Lower leg skin (tissue), 4 donors: ENCODE results near the gene AP4M1. TPM values are rescaled to one million over a fixed set of nuclear protein-coding genes. Genes with fewer than 3 reads are reported as not detected.

ENCODE experiments used
- DNase-seq, 2 donors: peaks; one replicate each; pipeline ENCODE4 v3.0.0-alpha.2; 2019; ENCODE audit warnings: low spot score in 2 of 2
- H3K4me3 ChIP-seq: fragments of 200-600 bp; sonication (generic); 2 replicates; pipeline ENCODE4 v1.5.1; 2017; ENCODE audit warnings: mild to moderate bottlenecking, low read depth; ENCODE audit not compliant: poor library complexity, severe bottlenecking
- POLR2A ChIP-seq, 2 donors: fragments of 450-650 bp; IDR thresholded peaks; one replicate each; pipeline ENCODE4 v1.6.1; 2016 to 2017; ENCODE audit warnings: antibody characterized with exemption in 2 of 2, mild to moderate bottlenecking in 1 of 2, moderate library complexity in 1 of 2
- WGBS, 2 donors: methylation state at CpG; one replicate each; pipeline ENCODE4 v1.1.5; 2018; 5-methylcytosine and 5-hydroxymethylcytosine counted together
- intact Hi-C: fragments of 100-400 bp; cut with DNase I; formaldehyde crosslinking; loops from one replicate; pipeline ENCODE4 v1.15.0; 2023; ENCODE audit warnings: low total_unique reads
- total RNA-seq, 4 donors: library from RNA; depleted of rRNA; stranded (reverse); fragments of >200 nt; gene quantifications; one replicate each; pipeline ENCODE4 v1.1.0, GENCODE V29; 2016
- TF ChIP-seq, protein P1 (sequence below), 3 donors: fragments of 450-650 bp; IDR thresholded peaks; one replicate each; pipeline ENCODE4 v1.5.1; 2016; ENCODE audit warnings: antibody characterized with exemption in 3 of 3, mild to moderate bottlenecking in 3 of 3, moderate library complexity in 2 of 3

The AP4M1 gene
- total RNA-seq, 4 donors from 2014 or later, result 18.6 to 24.6 (median 21.0) TPM

DNA sequence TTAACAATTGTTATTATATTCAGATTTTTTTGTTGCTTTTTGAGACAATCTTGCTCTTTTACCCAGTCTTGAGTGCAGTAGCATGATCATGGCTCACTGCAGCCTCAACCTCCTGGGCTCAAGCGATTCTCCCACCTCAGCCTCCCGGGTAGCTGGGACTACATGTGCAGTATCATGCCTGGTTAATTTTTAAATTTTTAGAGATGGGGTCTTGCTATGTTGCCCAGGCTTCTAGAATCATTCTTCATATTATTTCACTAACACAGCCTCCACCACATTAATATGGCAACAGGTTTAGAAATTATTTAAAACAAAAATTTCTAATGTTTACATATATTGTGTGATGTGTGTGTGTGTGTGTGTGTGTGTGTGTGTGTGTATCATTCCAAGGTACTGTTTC, 45.8 kb downstream of the AP4M1 start:
- DNase-seq, result no peak
- 93 to 95% methylated on average over 2 of the region's 2 CpGs for WGBS, 2 donors
- H3K4me3 ChIP-seq, result no peak overlapping the region
- no peak for TF ChIP-seq POLR2A (IDR thresholded peaks at IDR 0.05)
- TF ChIP-seq, protein P1, sequence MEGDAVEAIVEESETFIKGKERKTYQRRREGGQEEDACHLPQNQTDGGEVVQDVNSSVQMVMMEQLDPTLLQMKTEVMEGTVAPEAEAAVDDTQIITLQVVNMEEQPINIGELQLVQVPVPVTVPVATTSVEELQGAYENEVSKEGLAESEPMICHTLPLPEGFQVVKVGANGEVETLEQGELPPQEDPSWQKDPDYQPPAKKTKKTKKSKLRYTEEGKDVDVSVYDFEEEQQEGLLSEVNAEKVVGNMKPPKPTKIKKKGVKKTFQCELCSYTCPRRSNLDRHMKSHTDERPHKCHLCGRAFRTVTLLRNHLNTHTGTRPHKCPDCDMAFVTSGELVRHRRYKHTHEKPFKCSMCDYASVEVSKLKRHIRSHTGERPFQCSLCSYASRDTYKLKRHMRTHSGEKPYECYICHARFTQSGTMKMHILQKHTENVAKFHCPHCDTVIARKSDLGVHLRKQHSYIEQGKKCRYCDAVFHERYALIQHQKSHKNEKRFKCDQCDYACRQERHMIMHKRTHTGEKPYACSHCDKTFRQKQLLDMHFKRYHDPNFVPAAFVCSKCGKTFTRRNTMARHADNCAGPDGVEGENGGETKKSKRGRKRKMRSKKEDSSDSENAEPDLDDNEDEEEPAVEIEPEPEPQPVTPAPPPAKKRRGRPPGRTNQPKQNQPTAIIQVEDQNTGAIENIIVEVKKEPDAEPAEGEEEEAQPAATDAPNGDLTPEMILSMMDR (IDR thresholded peaks at IDR 0.05), result no peak
- intact Hi-C loops, result no loop called here

DNA sequence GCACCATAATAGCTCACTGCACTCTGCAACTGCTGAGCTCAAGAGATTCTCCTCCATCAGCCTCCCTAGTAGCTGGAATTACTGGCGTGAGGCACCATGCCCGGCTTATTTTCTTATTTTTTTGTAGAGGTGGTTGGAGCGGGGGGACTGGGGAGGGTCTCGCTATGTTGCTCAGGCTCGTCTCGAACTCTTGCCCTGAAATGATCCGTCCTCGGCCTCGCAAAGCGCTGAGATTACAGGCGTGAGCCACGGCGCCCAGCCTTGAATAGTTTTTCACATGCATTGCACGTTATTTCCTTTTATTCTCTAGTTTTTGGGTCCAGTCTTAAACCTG, 46.7 kb downstream of the AP4M1 start:
- no peak for TF ChIP-seq POLR2A (IDR thresholded peaks at IDR 0.05)
- TF ChIP-seq, protein P1 (IDR thresholded peaks at IDR 0.05), result no peak
- H3K4me3 ChIP-seq, result no peak overlapping the region
- DNase-seq, result no peak
- intact Hi-C loops, result no loop called here
- WGBS, 2 donors, result 9 to 11% methylated on average over 14 of the region's 14 CpGs

DNA sequence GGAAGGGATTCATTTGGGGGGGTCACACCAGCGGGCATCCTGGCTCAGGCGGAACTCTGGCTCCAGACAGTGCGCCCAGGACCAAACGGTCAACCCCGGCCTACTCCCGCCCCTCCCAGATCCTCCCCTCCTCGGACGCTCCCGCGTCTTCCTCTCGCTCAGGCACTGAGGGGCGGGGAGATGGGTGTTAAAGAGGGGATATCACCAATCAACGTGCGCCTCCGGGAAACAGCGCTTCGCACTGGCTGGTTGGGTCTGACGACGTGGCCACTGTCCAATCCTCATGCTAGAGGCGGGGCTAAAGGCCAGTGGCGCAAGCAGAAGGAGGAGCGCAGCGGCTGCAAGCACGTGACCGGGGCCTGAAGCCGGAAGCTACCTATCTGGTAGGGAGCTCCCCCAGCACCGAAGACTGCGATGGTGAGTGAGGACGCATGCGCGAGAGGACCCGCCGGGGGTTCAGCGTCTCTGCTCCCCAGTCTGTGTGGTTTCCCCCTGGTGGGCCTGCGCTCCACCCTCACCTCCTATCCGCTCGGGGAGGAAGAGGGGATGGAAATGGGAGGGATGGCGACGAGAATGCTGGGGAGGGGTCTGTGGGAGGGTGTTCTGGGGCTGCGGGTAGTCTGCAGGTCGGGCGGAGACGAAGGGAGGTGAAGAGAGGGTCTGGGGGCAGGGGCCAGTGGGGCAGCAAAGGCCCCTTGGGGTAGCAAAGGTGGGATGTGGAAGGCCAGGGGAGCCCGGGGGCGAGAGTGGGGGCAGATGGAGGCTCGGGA, 47.3 kb downstream of the AP4M1 start, which contains the start of gene LAMTOR4:
TSS of gene LAMTOR4 (plus strand) at position 360 of the 770 bp plus-strand sequence. CDS start at position 415, 55 bp downstream.
- 1% methylated on average over 45 to 46 of the region's 46 CpGs for WGBS, 2 donors
- intact Hi-C loops, result no loop called here
- peak in 1 of 2 donors; percentile 59 for TF ChIP-seq POLR2A (IDR thresholded peaks at IDR 0.05)
- TF ChIP-seq, protein P1 (IDR thresholded peaks at IDR 0.05), result no peak

DNA sequence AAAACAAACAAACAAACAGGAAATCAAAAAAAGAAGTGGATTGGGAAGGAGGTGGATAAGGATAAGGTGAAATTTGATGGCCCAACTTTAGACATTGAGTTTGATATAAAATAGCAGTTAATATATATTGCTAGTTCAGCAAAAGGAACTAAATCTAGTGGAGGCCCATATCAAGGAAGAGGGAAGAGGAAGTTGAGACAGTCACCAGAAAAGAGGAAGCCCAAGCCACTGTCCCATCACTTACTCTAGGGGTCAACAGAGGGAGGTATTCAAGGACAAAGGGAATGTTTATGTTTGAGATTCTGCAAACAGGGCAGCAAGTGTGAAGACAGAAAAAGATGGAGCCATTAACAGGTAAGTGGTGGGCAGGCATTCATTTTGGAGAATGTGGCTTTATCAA, 51.0 kb downstream of the AP4M1 start:
- intact Hi-C loops, result no loop called here
- no peak for DNase-seq
- no peak for TF ChIP-seq POLR2A (IDR thresholded peaks at IDR 0.05)
- TF ChIP-seq, protein P1 (IDR thresholded peaks at IDR 0.05), result no peak
- no peak overlapping the region for H3K4me3 ChIP-seq

More for the DNA sequence above, 47.3 kb downstream of the AP4M1 start, which contains the start of gene LAMTOR4:
- DNase-seq, result peak; percentile 99 to 100
- peak within 1 kb of the TSS; percentile 93 for H3K4me3 ChIP-seq

DNA sequence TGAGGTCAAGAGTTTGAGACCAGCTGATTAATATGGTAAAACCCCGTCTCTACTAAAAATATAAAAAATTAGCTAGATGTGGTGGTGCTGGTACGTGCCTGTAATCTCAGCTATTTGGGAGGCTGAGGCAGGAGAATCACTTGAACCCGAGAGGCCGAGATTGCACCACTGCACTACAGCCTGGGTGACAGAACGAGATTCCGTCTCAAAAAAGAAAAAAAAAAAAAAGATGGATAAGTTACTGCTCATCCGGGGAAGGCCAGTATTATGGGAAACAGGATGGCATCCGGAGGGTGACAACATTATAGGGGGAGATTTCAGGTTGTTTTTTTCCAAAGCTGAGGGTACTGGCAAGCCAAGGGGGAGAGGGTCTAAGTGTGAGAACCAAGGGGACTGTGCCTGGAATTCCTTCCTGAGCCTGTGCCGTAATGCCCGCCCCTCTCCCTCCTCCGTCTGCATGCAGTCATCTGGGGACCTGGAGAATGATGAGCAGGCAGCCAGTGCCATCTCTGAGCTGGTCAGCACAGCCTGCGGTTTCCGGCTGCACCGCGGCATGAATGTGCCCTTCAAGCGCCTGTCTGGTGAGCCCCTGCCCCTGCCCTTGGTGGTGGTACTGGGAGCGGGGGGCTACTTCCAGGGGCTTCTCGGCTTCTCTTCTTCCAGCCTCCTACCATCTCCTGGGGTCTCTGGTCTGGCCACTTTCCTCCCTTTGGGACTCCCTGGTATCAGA, 51.7 kb downstream of the AP4M1 start:
- WGBS, 2 donors, result 85 to 91% methylated on average over 18 of the region's 18 CpGs
- intact Hi-C loops, result no loop called here
- TF ChIP-seq POLR2A (IDR thresholded peaks at IDR 0.05), result no peak
- TF ChIP-seq, protein P1 (IDR thresholded peaks at IDR 0.05), result no peak
- H3K4me3 ChIP-seq, result no peak overlapping the region
- DNase-seq, result no peak
